Mesothelial cell of epicardium (in vitro differentiated cells): Measurements from ENCODE around the gene MYB. TPM values are rescaled to one million over a fixed set of nuclear protein-coding genes. Genes with fewer than 3 reads are reported as not detected.
"Not testable (repeated sequence)": the region's sequence is repeated elsewhere in the genome, so short reads cannot be mapped to it uniquely, and the experiment has no call there.

Experiments
- DNase-seq, 2 experiments: peaks; one replicate each; pipeline ENCODE4 v3.0.0; 2021; ENCODE audit warnings: low spot score in 2 of 2; ENCODE audit not compliant: unreplicated experiment in 2 of 2
- H3K27ac Mint-ChIP-seq: 2 replicates; pipeline ENCODE4 v1.8.0; 2021; ENCODE audit warnings: mixed read lengths
- H3K27me3 Mint-ChIP-seq: 2 replicates; pipeline ENCODE4 v1.8.0; 2021; ENCODE audit warnings: low read depth, mixed read lengths
- H3K36me3 Mint-ChIP-seq: 2 replicates; pipeline ENCODE4 v1.8.0; 2021; ENCODE audit warnings: mixed read lengths
- H3K4me1 Mint-ChIP-seq: 2 replicates; pipeline ENCODE4 v1.8.0; 2021; ENCODE audit warnings: mixed read lengths
- H3K4me3 Mint-ChIP-seq: 2 replicates; pipeline ENCODE4 v1.8.0; 2021; ENCODE audit warnings: mild to moderate bottlenecking, moderate library complexity, mixed read lengths
- H3K9me3 Mint-ChIP-seq: 2 replicates; pipeline ENCODE4 v1.8.0; 2021; ENCODE audit warnings: mixed read lengths
- CTCF ChIP-seq: fragments of 200-600 bp; sonication (generic); IDR thresholded peaks from one replicate; pipeline ENCODE4 v1.5.0; 2021; ENCODE audit warnings: antibody characterized with exemption; ENCODE audit not compliant: unreplicated experiment
- total RNA-seq: library from RNA; stranded (reverse); gene quantifications from 3 replicates; pipeline ENCODE4 v1.2.1, GENCODE V29; 2021

The MYB gene
- total RNA-seq, 1 donor from 2014 or later, result 1.6 TPM

GRCh38 chr6:135147637-135148592 lies 33.2 kb upstream of the MYB start:
- peaks cover 8% of the 10 kb centered on the region for H3K4me1 Mint-ChIP-seq
- no peak for TF ChIP-seq CTCF
- no peak overlapping the region for H3K27ac Mint-ChIP-seq
- no peaks in the 10 kb centered on the region for H3K36me3 Mint-ChIP-seq
- H3K27me3 Mint-ChIP-seq, result no peaks in the 10 kb centered on the region
- H3K4me3 Mint-ChIP-seq, result no peak overlapping the region
- DNase-seq, result no peak
- H3K9me3 Mint-ChIP-seq, result peaks cover 11% of the 10 kb centered on the region

- Mint-ChIP-seq H3K36me3 (no peaks in the 10 kb centered on the region), H3K27ac (no peak overlapping the region), H3K9me3 (peaks cover 19% of the 10 kb centered on the region), H3K4me3 (no peak overlapping the region), H3K27me3 (peaks cover 8% of the 10 kb centered on the region), H3K4me1 (peaks cover 8% of the 10 kb centered on the region)
- DNase-seq, result no peak
- no peak for TF ChIP-seq CTCF
Measured at GRCh38 chr6:135148889-135149288, 32.2 kb upstream of the MYB start.

GRCh38 chr6:135149376-135149775 lies 31.7 kb upstream of the MYB start:
- Mint-ChIP-seq H3K9me3 (peaks cover 24% of the 10 kb centered on the region), H3K27ac (no peak overlapping the region), H3K36me3 (no peaks in the 10 kb centered on the region), H3K4me3 (no peak overlapping the region), H3K27me3 (peaks cover 11% of the 10 kb centered on the region), H3K4me1 (peaks cover 8% of the 10 kb centered on the region)
- no peak for DNase-seq
- no peak for TF ChIP-seq CTCF

GRCh38 chr6:135150481-135150880 lies 30.6 kb upstream of the MYB start:
- DNase-seq, H3K36me3 Mint-ChIP-seq, H3K27ac Mint-ChIP-seq, H3K4me1 Mint-ChIP-seq, H3K4me3 Mint-ChIP-seq: not testable (repeated sequence)
- Mint-ChIP-seq H3K9me3 (peaks cover 31% of the 10 kb centered on the region), H3K27me3 (peaks cover 15% of the 10 kb centered on the region)

- H3K4me1 Mint-ChIP-seq, H3K36me3 Mint-ChIP-seq, DNase-seq, H3K27ac Mint-ChIP-seq, H3K4me3 Mint-ChIP-seq: not testable (repeated sequence)
- Mint-ChIP-seq H3K27me3 (peaks cover 32% of the 10 kb centered on the region), H3K9me3 (peaks cover 33% of the 10 kb centered on the region)
Measured at GRCh38 chr6:135154125-135154524, 27.0 kb upstream of the MYB start.

GRCh38 chr6:135158397-135158796 lies 22.7 kb upstream of the MYB start:
- H3K9me3 Mint-ChIP-seq, result peaks cover 17% of the 10 kb centered on the region
- TF ChIP-seq CTCF, result no peak
- no peak overlapping the region for H3K27ac Mint-ChIP-seq
- no peaks in the 10 kb centered on the region for H3K36me3 Mint-ChIP-seq
- H3K4me3 Mint-ChIP-seq, result no peak overlapping the region
- H3K27me3 Mint-ChIP-seq, result peaks cover 49% of the 10 kb centered on the region
- H3K4me1 Mint-ChIP-seq, result no peaks in the 10 kb centered on the region
- DNase-seq, result no peak
